HepG2 (cell line): ENCODE measurements around the gene RTN1.

Source experiments
- HDAC6 ChIP-seq: fragments of 200-600 bp; sonication (generic); IDR thresholded peaks from 2 replicates; pipeline ENCODE4 v1.7.0; 2017; ENCODE audit warnings: mild to moderate bottlenecking, antibody characterized with exemption, low read length, low read depth
- JUND ChIP-seq: sonication (generic); formaldehyde crosslinking; IDR thresholded peaks from 2 replicates; pipeline ENCODE4 v1.8.0; 2022; ENCODE audit warnings: mild to moderate bottlenecking, missing genetic modification reagents
- KDM5B ChIP-seq: sonication (generic); formaldehyde crosslinking; IDR thresholded peaks from 2 replicates; pipeline ENCODE4 v1.4.0; 2020; ENCODE audit warnings: missing genetic modification reagents, mild to moderate bottlenecking, borderline replicate concordance
- POLR2A ChIP-seq, 2 experiments: IDR thresholded peaks; 2 replicates each; pipeline ENCODE4 v1.6.1; 2011; ENCODE audit warnings: low read depth in 2 of 2, low read length in 2 of 2, mild to moderate bottlenecking in 1 of 2, moderate library complexity in 1 of 2; ENCODE audit not compliant: insufficient read depth in 1 of 2
- POLR2AphosphoS5 ChIP-seq: IDR thresholded peaks from 2 replicates; pipeline ENCODE4 v1.6.1; 2012; ENCODE audit warnings: low read depth, low read length
- SALL1 ChIP-seq: sonication (generic); formaldehyde crosslinking; IDR thresholded peaks from 2 replicates; pipeline ENCODE4 v1.8.0; 2022; ENCODE audit warnings: mild to moderate bottlenecking, missing genetic modification reagents
- ZKSCAN1 ChIP-seq: fragments of 150-350 bp; IDR thresholded peaks from 2 replicates; pipeline ENCODE4 v1.6.1; 2014; ENCODE audit warnings: low read length

- TF ChIP-seq HDAC6 (no peak), POLR2AphosphoS5 (no peak), ZKSCAN1 (no peak), JUND (CRISPR knock-in tag) (no peak), SALL1 (no peak), KDM5B (CRISPR knock-in tag) (no peak), POLR2A (IDR thresholded peaks at IDR 0.05; ENCODE audit: insufficient read depth in 1 of 2, low read depth in 2 of 2, low read length in 2 of 2) (no peak)
These were observed 24.0 kb downstream of the RTN1 start for GRCh38 chr14:59846595-59846994.
